A549 treated with CpdA at 1 μM for 4 hours (cell line): Measurements from ENCODE around the gene ZCCHC7. TPM values are rescaled to one million over a fixed set of nuclear protein-coding genes. Genes with fewer than 3 reads are reported as not detected.

Experiments used
- total RNA-seq: library from RNA; stranded (reverse); fragments of 200-300 nt; extraction: Qiagen RNA extraction; gene quantifications from 5 replicates; pipeline ENCODE4 v1.2.3, GENCODE V29; 2022; ENCODE audit warnings: low read depth

ZCCHC7 gene
- total RNA-seq = 11.4 to 15.5 TPM (median 15.2 TPM) in 5 replicates

GRCh38 chr9:37119907-37120842 lies at the start of gene ZCCHC7:
Gene ZCCHC7, plus strand, starts transcription at chr9:37120574.

Other genes starting within 250 kb of the ZCCHC7 start
- gene PAX5, start 86.3 kb upstream of the ZCCHC7 start, total RNA-seq = 0.01 to 0.06 TPM (median 0.02 TPM) in 3 of 5 replicates, not detected in the others